Left cardiac atrium (tissue), 4 donors: ENCODE data around the gene CMTM4. TPM values are rescaled to one million over a fixed set of nuclear protein-coding genes. Genes with fewer than 3 reads are reported as not detected.
"Not testable (repeated sequence)": the region's sequence is repeated elsewhere in the genome, so short reads cannot be mapped to it uniquely, and the experiment has no call there.

Source experiments
- ATAC-seq, 2 donors: fragments of 200-7000 bp; cut with Tn5 transposase; one replicate each; pipeline ENCODE4 v1.9.1; 2020; ENCODE audit warnings: mild to moderate bottlenecking in 2 of 2, moderate library complexity in 2 of 2
- DNase-seq: peaks from one replicate; pipeline ENCODE4 v3.0.0-alpha.2; 2020
- intact Hi-C, 2 donors: fragments of 100-400 bp; cut with DNase I; formaldehyde crosslinking; loops; one replicate each; pipeline versions ENCODE4 v1.14.1 to v1.15.1; 2022 to 2023
- total RNA-seq, 2 donors: library from RNA; stranded (reverse); fragmentation: NEBNext Ultra II Directional; extraction: Animal tissue kit (Norgen Biotek cat#: 25700); gene quantifications; one replicate each; pipeline ENCODE4 v1.2.1, GENCODE V29; 2021
- donor health status: DM: no; HTN: yes; CAD: no.
- donor health status: DM: no; HTN: yes; CAD: no; lungs with severe emphysema.
- donor health status: DM: yes; HTN: yes; CAD: no.
- donor health status: Dilated cardiomyopathy.

The CMTM4 gene
- total RNA-seq, 2 donors from 2014 or later: 14.4 to 15.1 TPM

GRCh38 chr16:66681676-66682075 lies 14.9 kb downstream of the CMTM4 start:
- ATAC-seq: no peak
- DNase-seq: no peak
- intact Hi-C loops: no loop called here

GRCh38 chr16:66678337-66678736 lies 18.2 kb downstream of the CMTM4 start:
- DNase-seq: no peak
- no peak for ATAC-seq
- intact Hi-C loops: no loop called here

- ATAC-seq (no peak), DNase-seq (no peak)
These were observed 18.7 kb downstream of the CMTM4 start for GRCh38 chr16:66677836-66678235.

GRCh38 chr16:66677179-66677578 lies 19.4 kb downstream of the CMTM4 start:
- ATAC-seq: no peak
- intact Hi-C loops: no loop called here
- DNase-seq: no peak

More at GRCh38 chr16:66677836-66678235, 18.7 kb downstream of the CMTM4 start:
- intact Hi-C loops: no loop called here

- DNase-seq (no peak), ATAC-seq (no peak)
- intact Hi-C loops: no loop called here
These were observed 19.9 kb downstream of the CMTM4 start for GRCh38 chr16:66676599-66676998.

- ATAC-seq: no peak
- no peak for DNase-seq
- intact Hi-C loops: no loop called here
These were observed 22.9 kb downstream of the CMTM4 start for GRCh38 chr16:66673691-66674090.

GRCh38 chr16:66670691-66671388 lies 25.7 kb downstream of the CMTM4 start:
- intact Hi-C loops: no loop called here
- ATAC-seq: no peak
- DNase-seq: no peak

- intact Hi-C loops: no loop called here
- ATAC-seq (no peak), DNase-seq (no peak)
These were observed 27.6 kb downstream of the CMTM4 start for GRCh38 chr16:66668777-66669444.

- no peak for ATAC-seq
- intact Hi-C loops: no loop called here
These were observed 28.6 kb downstream of the CMTM4 start for GRCh38 chr16:66667944-66668343.

GRCh38 chr16:66662445-66663194 lies 33.9 kb downstream of the CMTM4 start:
- DNase-seq: no peak
- intact Hi-C loops: loop anchor here in 1 of 2 donors (5.0 kb wide), 1 partner anchor 205 kb away; no protein-coding TSS in a partner anchor
- ATAC-seq: peak; percentile 56 to 58

More at GRCh38 chr16:66667944-66668343, 28.6 kb downstream of the CMTM4 start:
- no peak for DNase-seq

GRCh38 chr16:66661671-66662346 lies 34.7 kb downstream of the CMTM4 start:
- ATAC-seq, DNase-seq: not testable (repeated sequence)
- intact Hi-C loops: loop anchor here in 1 of 2 donors (5.0 kb wide), 1 partner anchor 205 kb away; no protein-coding TSS in a partner anchor

- DNase-seq (no peak), ATAC-seq (peak in 1 of 2 donors; percentile 4)
- intact Hi-C loops: loop anchor here in 1 of 2 donors (5.0 kb wide), 1 partner anchor 206 kb away; no protein-coding TSS in a partner anchor
These were observed 35.4 kb downstream of the CMTM4 start for GRCh38 chr16:66661210-66661560.

GRCh38 chr16:66660422-66661209 lies 35.9 kb downstream of the CMTM4 start:
- ATAC-seq: peak; percentile 97 to 98
- intact Hi-C loops: loop anchor here in 1 of 2 donors (5.0 kb wide), 1 partner anchor 207 kb away; no protein-coding TSS in a partner anchor
- DNase-seq: peak; percentile 74

GRCh38 chr16:66658860-66659190 lies 37.7 kb downstream of the CMTM4 start:
- DNase-seq (no peak), ATAC-seq (no peak)
- intact Hi-C loops: no loop called here

GRCh38 chr16:66658143-66658859 lies 38.2 kb downstream of the CMTM4 start:
- intact Hi-C loops: no loop called here
- no peak for DNase-seq
- no peak for ATAC-seq

GRCh38 chr16:66656547-66656946 lies 40.0 kb downstream of the CMTM4 start:
- ATAC-seq: no peak
- no peak for DNase-seq
- intact Hi-C loops: no loop called here

- intact Hi-C loops: no loop called here
- no peak for DNase-seq
- no peak for ATAC-seq
These were observed 42.8 kb downstream of the CMTM4 start for GRCh38 chr16:66653581-66654350.
